GM12878 (cell line): Measurements from ENCODE around the gene VKORC1. TPM values are rescaled to one million over a fixed set of nuclear protein-coding genes. Genes with fewer than 3 reads are reported as not detected.

ENCODE experiments used
- ATAC-seq: fragments of 200-7000 bp; cut with Tn5 transposase; 3 replicates; pipeline ENCODE4 v1.9.1; 2020; ENCODE audit warnings: mild to moderate bottlenecking, moderate library complexity
- BruUV-seq: library from RNA; stranded (reverse); fragments of 400-500 nt; replicated peaks from 2 replicates; lab custom pipeline; 2021; lab: Mats Ljungman, UMichigan
- CTCF ChIA-PET: fragments of 300-600 bp; sonication (Branson Sonifier 250); formaldehyde crosslinking; extraction: SDS; loops from one replicate; lab custom pipeline; 2021; ENCODE audit warnings: inconsistent platforms; lab: Yijun Ruan, JAX
- POLR2A ChIA-PET: fragments of 350-600 bp; formaldehyde crosslinking; extraction: SDS; loops from one replicate; lab custom pipeline; 2021; ENCODE audit warnings: inconsistent platforms; lab: Charles Lee
- RAD21 ChIA-PET: fragments of 300-600 bp; sonication (Branson Sonifier 250); formaldehyde crosslinking; loops from one replicate; lab custom pipeline; 2023; ENCODE audit warnings: antibody characterized with exemption; ENCODE audit not compliant: unreplicated experiment; lab: Charles Lee
- SMC1A ChIA-PET: fragments of 300-600 bp; sonication (Branson Sonifier 250); formaldehyde crosslinking; loops from one replicate; lab custom pipeline; 2023; ENCODE audit not compliant: unreplicated experiment, uncharacterized antibody; lab: Charles Lee
- DNase-seq: peaks from one replicate; pipeline ENCODE4 v3.0.0-alpha.2; 2011; ENCODE audit warnings: low read depth, low spot score
- FAIRE-seq: peaks from 3 replicates; lab custom pipeline; 2011; peaks lifted over from hg19 to GRCh38; lab: Jason Lieb, UNC
- H2AFZ ChIP-seq: 2 replicates; pipeline ENCODE4 v1.6.0; 2011; ENCODE audit warnings: low read depth, low read length, control low read depth; ENCODE audit not compliant: control insufficient read depth
- H3K27ac ChIP-seq: 2 replicates; pipeline ENCODE4 v1.5.1; 2011; ENCODE audit warnings: control low read depth; ENCODE audit not compliant: control insufficient read depth, insufficient read depth
- H3K27me3 ChIP-seq, 2 experiments: replicated peaks in 1 of 2; 2 replicates each; pipeline versions ENCODE4 v1.6.0 to v1.6.1; 2011; ENCODE audit warnings: low read length in 1 of 2; ENCODE audit not compliant: control insufficient read depth in 2 of 2, insufficient read depth in 2 of 2
- H3K36me3 ChIP-seq, 2 experiments: 2 replicates each; pipeline ENCODE4 v1.5.1; 2011; ENCODE audit warnings: low read length in 1 of 2; ENCODE audit not compliant: control insufficient read depth in 2 of 2, insufficient read depth in 2 of 2
- H3K4me1 ChIP-seq: 2 replicates; pipeline ENCODE4 v1.6.1; 2011; ENCODE audit warnings: mild to moderate bottlenecking, low read length, moderate library complexity, mixed read lengths; ENCODE audit not compliant: control insufficient read depth, insufficient read depth
- H3K4me2 ChIP-seq: 2 replicates; pipeline ENCODE4 v1.6.0; 2011; ENCODE audit warnings: control low read depth; ENCODE audit not compliant: control insufficient read depth, insufficient read depth
- H3K4me3 ChIP-seq: fragments of 200-600 bp; sonication (generic); 2 replicates; pipeline ENCODE4 v1.5.1; 2016
- H3K79me2 ChIP-seq: 2 replicates; pipeline ENCODE4 v1.6.0; 2011; ENCODE audit warnings: low read length; ENCODE audit not compliant: control insufficient read depth, insufficient read depth
- H3K9ac ChIP-seq: 2 replicates; pipeline ENCODE4 v1.8.0; 2011; ENCODE audit warnings: low read length, control low read depth, mixed read lengths; ENCODE audit not compliant: control insufficient read depth, insufficient read depth
- H3K9me3 ChIP-seq: replicated peaks from 3 replicates; pipeline ENCODE4 v1.5.1; 2011; ENCODE audit warnings: mild to moderate bottlenecking, low read length; ENCODE audit not compliant: control insufficient read depth, insufficient read depth
- H4K20me1 ChIP-seq: 2 replicates; pipeline ENCODE4 v1.6.0; 2011; ENCODE audit not compliant: control insufficient read depth, insufficient read depth
- CHD2 ChIP-seq: IDR thresholded peaks from 2 replicates; pipeline ENCODE4 v1.6.1; 2011; ENCODE audit warnings: low read depth, low read length, improper control_type of control experiment, borderline replicate concordance
- CREB1 ChIP-seq: IDR thresholded peaks from 2 replicates; pipeline ENCODE4 v1.6.1; 2012; ENCODE audit warnings: low read depth, mild to moderate bottlenecking, inconsistent platforms
- MTA2 ChIP-seq: fragments of 450-650 bp; IDR thresholded peaks from 2 replicates; pipeline ENCODE4 v1.6.1; 2016; ENCODE audit warnings: low read depth, mild to moderate bottlenecking, moderate library complexity
- NFIC ChIP-seq: IDR thresholded peaks from 2 replicates; pipeline ENCODE4 v1.6.1; 2012; ENCODE audit warnings: low read depth, mild to moderate bottlenecking, inconsistent platforms, low read length, moderate library complexity
- NR2C2 ChIP-seq: IDR thresholded peaks from 2 replicates; pipeline ENCODE4 v1.6.1; 2011; ENCODE audit warnings: borderline replicate concordance, low read depth; ENCODE audit not compliant: control insufficient read depth, insufficient read length
- NR2F1 ChIP-seq: fragments of 450-650 bp; conservative IDR thresholded peaks from 2 replicates; pipeline ENCODE4 v1.6.1; 2017; ENCODE audit warnings: mild to moderate bottlenecking
- RAD21 ChIP-seq: IDR thresholded peaks from 2 replicates; pipeline ENCODE4 v1.6.1; 2011; ENCODE audit warnings: mild to moderate bottlenecking, low read depth, low read length, moderate library complexity; ENCODE audit not compliant: insufficient read depth
- SMAD1 ChIP-seq: fragments of 450-650 bp; IDR thresholded peaks from 2 replicates; pipeline ENCODE4 v1.6.1; 2018; ENCODE audit warnings: mild to moderate bottlenecking, low read depth; ENCODE audit not compliant: partially characterized antibody
- WGBS: methylation state at CpG from one replicate; pipeline ENCODE4 v1.1.6; 2016; ENCODE audit warnings: low lambda C conversion rate; ENCODE audit not compliant: insufficient replicate concordance, insufficient coverage; ENCODE audit errors: missing lambda C conversion rate; 5-methylcytosine and 5-hydroxymethylcytosine counted together
- in situ Hi-C: fragments of 300-500 bp; cut with MboI; formaldehyde crosslinking; loops from 9 replicates; pipeline ENCODE4 v1.14.3; 2018; ENCODE audit warnings: mixed read lengths
- intact Hi-C: fragments of 100-400 bp; cut with micrococcal nuclease; formaldehyde crosslinking; loops from one replicate; pipeline ENCODE4 v1.14.2; 2022; ENCODE audit not compliant: unreplicated experiment
- polyA plus RNA-seq, 11 experiments: library from polyadenylated mRNA; depleted of rRNA in 4 of 11; unstranded in 6 of 11; stranded (reverse) in 5 of 11; fragments of >200 nt; fragmentation: Nextera tagmentation in 4 of 11; fragmentation: Illumina TruSeq in 1 of 11; extraction: Ambion mirVana in 4 of 11; extraction: Trizol in 1 of 11; gene quantifications; 1 replicate in 1 of 11; 2 replicates in 10 of 11; pipeline versions ENCODE4 v1.2.1 to v1.2.3, GENCODE V29; 2011 to 2016; ENCODE audit warnings: inconsistent platforms in 2 of 11, missing spikeins in 2 of 11, low read depth in 1 of 11
- total RNA-seq, 4 experiments: library from RNA; depleted of rRNA in 3 of 4; stranded (reverse); fragments of >200 nt in 3 of 4; fragmentation: Illumina TruSeq in 1 of 4; extraction: Trizol in 1 of 4; gene quantifications; 2 replicates each; pipeline versions ENCODE4 v1.2.1 to v1.2.3, GENCODE V29; 2013 to 2021

The VKORC1 gene
- total and polyA plus RNA-seq, 10 of the 15 experiments (the other 5 are each of a cell fraction or from before 2014, with no cell fraction given): 19.8 to 140 (median 57.7) TPM

- TF ChIP-seq CREB1: no peak
- TF ChIP-seq MTA2: no peak
- TF ChIP-seq CHD2: no peak
- TF ChIP-seq NR2C2: no peak
- no peak for TF ChIP-seq NR2F1
- TF ChIP-seq RAD21: no peak
- TF ChIP-seq NFIC: no peak
These were observed 16.8 kb downstream of the VKORC1 start (continued) for GRCh38 chr16:31077592-31078396.

- ChIA-PET POLR2A (no interaction called here), SMC1A (no interaction called here), RAD21 (no interaction called here), CTCF (interaction anchor here (0.6 kb wide), 2 partner anchors 92 to 104 kb away, joined by 3 to 5 read pairs; no protein-coding TSS in a partner anchor)
- intact Hi-C loops (loop anchor here (10.0 kb wide), 1 partner anchor 82 kb away; no protein-coding TSS in a partner anchor), in situ Hi-C loops (no loop called here)
- FAIRE-seq (no peak), DNase-seq (no peak), ATAC-seq (no peak)
- no peaks in the 10 kb centered on the region; the same call in 1 of the 2 replicates for H3K4me1 ChIP-seq
- H3K9ac ChIP-seq: no peak overlapping the region
- no TSS peak for BruUV-seq
- H3K79me2 ChIP-seq: peaks cover 33% of the 10 kb centered on the region
- peaks cover 8 to 14% of the 10 kb centered on the region in 2 experiments; a peak in 3 of 4 replicates for H3K36me3 ChIP-seq
- no peaks in the 10 kb centered on the region for H4K20me1 ChIP-seq
- H3K27me3 ChIP-seq: no peaks in the 10 kb centered on the region
- no peak overlapping the region for H3K4me3 ChIP-seq
- H3K9me3 ChIP-seq: no peaks in the 10 kb centered on the region
- WGBS: 97% methylated on average over 13 of the region's 13 CpGs
- no peak for TF ChIP-seq SMAD1
- no peak overlapping the region for H2AFZ ChIP-seq
- H3K4me2 ChIP-seq: no peak overlapping the region
- H3K27ac ChIP-seq: no peak overlapping the region
These were observed 17.6 kb downstream of the VKORC1 start for GRCh38 chr16:31077024-31077423.
